ENCODE measurements around the gene MAPK1. TPM values are rescaled to one million over a fixed set of nuclear protein-coding genes. Genes with fewer than 3 reads are reported as not detected.
"Not testable (repeated sequence)": the region's sequence is repeated elsewhere in the genome, so short reads cannot be mapped to it uniquely, and the experiment has no call there.

Gene MAPK1
- total RNA-seq (2021) (136 and 139 TPM in 2 replicates), Bru-seq, nascent RNA (percentile 83 among the genes with signal in this experiment), BruChase-seq, experiment 1, labeled RNA remaining after a 2-hour chase (percentile 84 among the genes with signal in this experiment), BruChase-seq, experiment 2, labeled RNA remaining after a 6-hour chase (percentile 91 among the genes with signal in this experiment)
- long read RNA-seq, full-length matches to known transcripts: 139 of 165 reads
- long read RNA-seq, partial matches to known transcripts: 4 of 165 reads
- long read RNA-seq, other reads (novel, unspliced or antisense): 22 of 165 reads

DNA sequence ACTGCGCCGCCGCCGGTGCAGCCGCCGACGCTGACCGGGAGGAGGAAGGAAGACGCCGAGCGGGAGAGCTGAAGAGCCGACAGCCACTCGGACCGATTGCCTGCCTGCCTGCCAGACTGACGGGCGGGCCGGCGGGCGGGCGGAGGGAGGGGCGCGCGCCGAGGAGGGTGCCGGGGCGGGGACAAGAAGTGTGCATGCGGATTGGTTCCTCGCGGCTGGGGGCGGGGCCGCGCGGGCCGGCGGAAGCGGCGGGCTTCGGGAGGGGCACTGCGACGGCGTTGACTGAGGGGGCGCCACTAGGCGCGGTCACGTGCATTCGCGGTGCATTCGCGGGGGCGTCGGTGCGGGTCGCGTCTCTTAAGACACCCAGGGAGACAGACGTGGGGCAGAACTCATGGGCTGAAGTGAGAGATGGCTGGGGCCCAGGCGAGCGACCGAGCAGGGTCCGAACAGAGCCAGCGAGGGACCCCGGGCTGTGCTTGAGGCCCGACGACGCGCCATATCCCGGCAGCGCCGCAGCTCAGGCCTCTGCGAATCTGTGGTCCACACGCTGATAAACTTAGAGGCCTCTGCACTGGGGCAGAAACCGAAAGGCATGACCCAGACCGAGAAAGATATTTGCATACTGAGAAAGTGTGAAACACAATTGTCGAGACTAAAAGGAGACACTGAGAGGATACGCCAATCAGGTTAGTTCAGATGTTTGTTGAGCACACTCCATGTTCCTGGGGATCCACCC, at the start of gene MAPK1:
TSS of gene MAPK1 (minus strand) at position 118 of the 739 bp plus-strand sequence. CDS start 205 bp downstream, outside the sequence.
- BruUV-seq (replicated peaks): TSS peak; percentile 83
- peak within 1 kb of the TSS; percentile 85 for H3K4me3 ChIP-seq (ENCODE audit: low read depth, low read length, poor library complexity, severe bottlenecking)
- POLR2A ChIA-PET (ENCODE audit: low non-redundant PET): interaction anchor here (0.7 kb wide), 1 partner anchor 25 kb away, joined by 4 read pairs; no protein-coding TSS in a partner anchor
- intact Hi-C loops (cut with micrococcal nuclease; ENCODE audit: unreplicated experiment): loop anchor here (5.0 kb wide), 1 partner anchor 50 kb away; no protein-coding TSS in a partner anchor
- no peaks in the 10 kb centered on the region for H3K36me3 ChIP-seq (ENCODE audit: insufficient read depth, low read length, poor library complexity, severe bottlenecking)
- peak; percentile 94 for DNase-seq (ENCODE audit: low spot score)
- no peaks in the 10 kb centered on the region for H3K9me3 ChIP-seq (ENCODE audit: low read depth, low read length, poor library complexity, severe bottlenecking)
- peak within 1 kb of the TSS; percentile 78 for H3K27ac ChIP-seq (ENCODE audit: low read depth, low read length, poor library complexity, severe bottlenecking)
- CTCF ChIA-PET: interaction anchor here (0.6 kb wide), 1 partner anchor 11 kb away, joined by 9 read pairs; no protein-coding TSS in a partner anchor
- peaks cover 20% of the 10 kb centered on the region for H3K4me1 ChIP-seq (ENCODE audit: insufficient read depth, low read length, poor library complexity, severe bottlenecking)
- TF ChIP-seq, protein P1, sequence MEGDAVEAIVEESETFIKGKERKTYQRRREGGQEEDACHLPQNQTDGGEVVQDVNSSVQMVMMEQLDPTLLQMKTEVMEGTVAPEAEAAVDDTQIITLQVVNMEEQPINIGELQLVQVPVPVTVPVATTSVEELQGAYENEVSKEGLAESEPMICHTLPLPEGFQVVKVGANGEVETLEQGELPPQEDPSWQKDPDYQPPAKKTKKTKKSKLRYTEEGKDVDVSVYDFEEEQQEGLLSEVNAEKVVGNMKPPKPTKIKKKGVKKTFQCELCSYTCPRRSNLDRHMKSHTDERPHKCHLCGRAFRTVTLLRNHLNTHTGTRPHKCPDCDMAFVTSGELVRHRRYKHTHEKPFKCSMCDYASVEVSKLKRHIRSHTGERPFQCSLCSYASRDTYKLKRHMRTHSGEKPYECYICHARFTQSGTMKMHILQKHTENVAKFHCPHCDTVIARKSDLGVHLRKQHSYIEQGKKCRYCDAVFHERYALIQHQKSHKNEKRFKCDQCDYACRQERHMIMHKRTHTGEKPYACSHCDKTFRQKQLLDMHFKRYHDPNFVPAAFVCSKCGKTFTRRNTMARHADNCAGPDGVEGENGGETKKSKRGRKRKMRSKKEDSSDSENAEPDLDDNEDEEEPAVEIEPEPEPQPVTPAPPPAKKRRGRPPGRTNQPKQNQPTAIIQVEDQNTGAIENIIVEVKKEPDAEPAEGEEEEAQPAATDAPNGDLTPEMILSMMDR (conservative IDR thresholded peaks at IDR 0.05; ENCODE audit: low read depth, low read length): peak; percentile 46
- no peak for TF ChIP-seq EZH2 (IDR thresholded peaks at IDR 0.05; ENCODE audit: borderline replicate concordance, low read depth, low read length, poor library complexity, severe bottlenecking)
- no peaks in the 10 kb centered on the region for H3K27me3 ChIP-seq (replicated peaks; ENCODE audit: insufficient read depth, low read depth, low read length, poor library complexity)

DNA sequence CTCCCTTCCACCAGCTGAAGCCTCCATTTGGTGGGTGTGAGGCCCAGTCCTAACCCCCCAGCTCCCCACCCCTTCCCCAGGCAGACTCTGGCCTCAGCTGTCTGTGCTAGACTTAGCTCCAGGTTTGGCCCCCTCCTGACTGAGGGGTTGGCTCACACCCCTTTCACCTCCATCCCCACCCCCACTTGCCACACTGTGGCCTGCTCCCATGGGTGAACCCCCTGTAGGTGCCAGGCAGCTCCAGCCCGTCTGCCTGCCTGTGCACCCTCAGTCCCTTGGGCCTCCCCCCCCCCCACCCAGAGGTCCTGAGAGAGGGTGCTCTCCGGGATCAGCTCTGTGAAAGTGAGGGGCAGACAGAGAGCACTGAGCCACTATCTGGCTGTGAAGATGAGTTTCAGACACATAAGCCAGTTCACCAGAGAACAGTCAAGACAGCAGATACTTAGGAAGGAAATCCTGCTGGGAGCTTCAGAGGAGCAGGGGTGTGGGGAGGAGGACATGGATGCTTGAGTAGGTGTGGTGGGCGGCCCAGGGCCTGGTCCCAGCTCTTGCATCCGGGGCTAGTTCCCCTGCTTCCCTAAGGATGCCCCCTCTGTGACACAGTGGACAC, 49.0 kb upstream of the MAPK1 start:
- no peaks in the 10 kb centered on the region for H3K27me3 ChIP-seq (replicated peaks; ENCODE audit: insufficient read depth, low read depth, low read length, poor library complexity)
- TF ChIP-seq EZH2 (IDR thresholded peaks at IDR 0.05; ENCODE audit: borderline replicate concordance, low read depth, low read length, poor library complexity, severe bottlenecking): no peak
- TF ChIP-seq, protein P1 (conservative IDR thresholded peaks at IDR 0.05; ENCODE audit: low read depth, low read length): no peak
- H3K9me3 ChIP-seq (ENCODE audit: low read depth, low read length, poor library complexity, severe bottlenecking): no peaks in the 10 kb centered on the region
- no peak overlapping the region for H3K27ac ChIP-seq (ENCODE audit: low read depth, low read length, poor library complexity, severe bottlenecking)
- H3K4me1 ChIP-seq (ENCODE audit: insufficient read depth, low read length, poor library complexity, severe bottlenecking): no peaks in the 10 kb centered on the region
- intact Hi-C loops (cut with micrococcal nuclease; ENCODE audit: unreplicated experiment): no loop called here
- H3K36me3 ChIP-seq (ENCODE audit: insufficient read depth, low read length, poor library complexity, severe bottlenecking): no peaks in the 10 kb centered on the region
- ChIA-PET POLR2A (ENCODE audit: low non-redundant PET) (no interaction called here), CTCF (no interaction called here)
- H3K4me3 ChIP-seq (ENCODE audit: low read depth, low read length, poor library complexity, severe bottlenecking): no peak overlapping the region
- peak; percentile 33 for DNase-seq (ENCODE audit: low spot score)
- no TSS peak for BruUV-seq (replicated peaks)

DNA sequence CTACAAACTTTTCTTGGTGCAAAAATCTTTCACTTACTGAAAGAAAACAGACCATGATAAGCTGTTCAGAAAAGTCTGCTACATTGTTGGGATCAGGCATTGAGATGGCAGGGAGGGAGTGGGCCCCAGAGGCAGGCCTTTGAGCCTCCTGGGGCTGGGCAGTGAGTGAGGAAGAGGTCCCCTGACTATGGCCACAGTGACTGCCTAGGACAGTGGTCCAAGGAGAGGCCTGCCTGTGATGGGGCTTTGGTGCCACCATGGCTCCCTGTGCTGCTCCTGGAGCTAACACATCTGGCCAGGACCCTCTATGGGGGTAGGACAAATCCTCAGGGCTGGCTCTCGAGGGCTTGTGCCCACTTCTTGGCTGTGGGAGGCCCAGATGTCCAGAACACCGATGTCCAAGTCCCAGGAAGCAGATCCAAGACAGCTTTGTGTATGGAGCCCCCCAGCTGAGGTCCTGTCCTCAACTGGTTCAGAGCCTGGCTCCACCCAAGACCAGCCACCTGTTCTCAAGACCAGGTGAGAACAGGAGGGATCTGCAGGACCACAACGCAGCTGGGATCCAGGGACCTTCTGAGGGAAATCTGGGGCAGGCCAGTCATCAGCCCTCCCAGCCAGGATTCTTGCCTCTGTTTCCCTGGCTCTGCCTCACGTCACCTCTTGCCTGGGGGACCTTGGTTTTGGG, 48.3 kb upstream of the MAPK1 start:
- H3K27me3 ChIP-seq (replicated peaks; ENCODE audit: insufficient read depth, low read depth, low read length, poor library complexity): no peaks in the 10 kb centered on the region
- BruUV-seq (replicated peaks): no TSS peak
- no peaks in the 10 kb centered on the region for H3K36me3 ChIP-seq (ENCODE audit: insufficient read depth, low read length, poor library complexity, severe bottlenecking)
- POLR2A ChIA-PET (ENCODE audit: low non-redundant PET): no interaction called here
- no peak overlapping the region for H3K4me3 ChIP-seq (ENCODE audit: low read depth, low read length, poor library complexity, severe bottlenecking)
- DNase-seq (ENCODE audit: low spot score): no peak
- intact Hi-C loops (cut with micrococcal nuclease; ENCODE audit: unreplicated experiment): no loop called here
- CTCF ChIA-PET: no interaction called here
- no peaks in the 10 kb centered on the region for H3K4me1 ChIP-seq (ENCODE audit: insufficient read depth, low read length, poor library complexity, severe bottlenecking)
- H3K27ac ChIP-seq (ENCODE audit: low read depth, low read length, poor library complexity, severe bottlenecking): no peak overlapping the region
- TF ChIP-seq, protein P1 (conservative IDR thresholded peaks at IDR 0.05; ENCODE audit: low read depth, low read length): no peak
- TF ChIP-seq EZH2 (IDR thresholded peaks at IDR 0.05; ENCODE audit: borderline replicate concordance, low read depth, low read length, poor library complexity, severe bottlenecking): no peak
- H3K9me3 ChIP-seq (ENCODE audit: low read depth, low read length, poor library complexity, severe bottlenecking): no peaks in the 10 kb centered on the region

DNA sequence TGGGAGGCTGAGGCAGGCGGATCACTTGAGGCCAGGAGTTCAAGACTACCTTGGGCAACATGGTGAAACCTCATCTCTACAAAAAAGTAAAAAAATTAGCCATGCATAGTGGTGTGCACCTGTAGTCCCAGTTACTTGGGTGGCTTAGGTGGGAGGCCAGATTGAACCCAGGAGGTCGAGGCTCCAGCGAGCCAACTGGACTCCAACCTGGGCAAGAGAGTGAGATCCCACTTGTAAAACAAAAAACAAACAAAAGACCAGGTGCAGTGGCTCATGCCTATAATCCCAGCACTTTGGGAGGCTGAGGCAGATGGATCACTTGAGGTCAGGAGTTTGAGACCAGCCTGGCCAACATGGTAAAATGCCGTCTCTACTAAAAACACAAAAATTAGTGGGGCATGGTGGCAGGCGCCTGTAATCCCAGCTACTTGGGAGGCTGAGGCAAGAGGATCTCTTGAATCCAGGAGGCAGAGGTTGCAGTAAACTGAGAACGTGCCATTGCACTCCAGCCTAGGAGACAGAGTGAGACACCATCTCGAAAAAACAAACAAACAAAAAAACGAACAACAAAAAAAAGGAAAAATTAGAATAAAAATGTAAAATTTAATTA, 46.7 kb upstream of the MAPK1 start:
- POLR2A ChIA-PET (ENCODE audit: low non-redundant PET); H3K36me3 ChIP-seq (ENCODE audit: insufficient read depth, low read length, poor library complexity, severe bottlenecking); intact Hi-C loops (cut with micrococcal nuclease; ENCODE audit: unreplicated experiment); H3K9me3 ChIP-seq (ENCODE audit: low read depth, low read length, poor library complexity, severe bottlenecking); DNase-seq (ENCODE audit: low spot score); H3K27ac ChIP-seq (ENCODE audit: low read depth, low read length, poor library complexity, severe bottlenecking); H3K27me3 ChIP-seq (replicated peaks; ENCODE audit: insufficient read depth, low read depth, low read length, poor library complexity); CTCF ChIA-PET; H3K4me3 ChIP-seq (ENCODE audit: low read depth, low read length, poor library complexity, severe bottlenecking); H3K4me1 ChIP-seq (ENCODE audit: insufficient read depth, low read length, poor library complexity, severe bottlenecking); BruUV-seq (replicated peaks): not testable (repeated sequence)
